Measurements from ENCODE around the gene DMRTB1. TPM values are rescaled to one million over a fixed set of nuclear protein-coding genes. Genes with fewer than 3 reads are reported as not detected.
A peak's percentile ranks its signal among the peaks of the same experiment; 100 is the strongest.

Gene DMRTB1
- total RNA-seq, 1 donor from 2014 or later, result not detected

GRCh38 chr1:53506355-53507050 lies 47.3 kb downstream of the DMRTB1 start:
- H3F3A ChIP-seq (ENCODE audit: low read depth), result peaks cover 23% of the 10 kb centered on the region
- Mint-ChIP-seq H3K4me1 (peaks cover 50% of the 10 kb centered on the region), H3K27ac (peak overlapping the region; percentile 34), H3K4me3 (no peak overlapping the region), H3K36me3 (no peaks in the 10 kb centered on the region), H3K27me3 (ENCODE audit: insufficient read depth, low read depth) (peaks cover 9% of the 10 kb centered on the region), H3K9me3 (no peaks in the 10 kb centered on the region)
- no peaks in the 10 kb centered on the region for H3K27me3 ChIP-seq
- no peak overlapping the region for H3K4me3 ChIP-seq
- H3K36me3 ChIP-seq, result no peaks in the 10 kb centered on the region
- no peak for DNase-seq (ENCODE audit: low spot score)
- peak overlapping the region; percentile 46 for H3K4me2 ChIP-seq
- H3K27ac ChIP-seq, result no peak overlapping the region
- H3K9me3 ChIP-seq (ENCODE audit: low read depth), result no peaks in the 10 kb centered on the region
- no peak for TF ChIP-seq EZH2phosphoT487 (IDR thresholded peaks at IDR 0.05)
- TF ChIP-seq CTCF (IDR thresholded peaks at IDR 0.05), result no peak
- no peak for TF ChIP-seq EZH2 (IDR thresholded peaks at IDR 0.05)
- no peak overlapping the region for H2AFZ ChIP-seq (replicated peaks)
- H3K79me2 ChIP-seq (ENCODE audit: low read depth), result no peaks in the 10 kb centered on the region
- peaks cover 43% of the 10 kb centered on the region for H3K4me1 ChIP-seq
- no peak overlapping the region for H3K9ac ChIP-seq
- H4K20me1 ChIP-seq (ENCODE audit: low read depth), result no peaks in the 10 kb centered on the region

- Mint-ChIP-seq H3K9me3 (no peaks in the 10 kb centered on the region), H3K36me3 (no peaks in the 10 kb centered on the region), H3K27ac (peak overlapping the region; percentile 86), H3K4me3 (peak overlapping the region; percentile 59), H3K27me3 (ENCODE audit: insufficient read depth, low read depth) (peaks cover 10% of the 10 kb centered on the region), H3K4me1 (peaks cover 55% of the 10 kb centered on the region)
- peak; percentile 69 for DNase-seq (ENCODE audit: low spot score)
- no peaks in the 10 kb centered on the region for H3K36me3 ChIP-seq
- H3K9me3 ChIP-seq (ENCODE audit: low read depth), result no peaks in the 10 kb centered on the region
- no peaks in the 10 kb centered on the region for H3K79me2 ChIP-seq (ENCODE audit: low read depth)
- H3K27ac ChIP-seq, result no peak overlapping the region
- H3K4me3 ChIP-seq, result no peak overlapping the region
- H3K9ac ChIP-seq, result no peak overlapping the region
- no peak overlapping the region for H2AFZ ChIP-seq (replicated peaks)
- H3K4me2 ChIP-seq, result peak overlapping the region; percentile 46
- TF ChIP-seq EZH2 (IDR thresholded peaks at IDR 0.05), result no peak
- no peak for TF ChIP-seq CTCF (IDR thresholded peaks at IDR 0.05)
- TF ChIP-seq EZH2phosphoT487 (IDR thresholded peaks at IDR 0.05), result no peak
- no peaks in the 10 kb centered on the region for H3K27me3 ChIP-seq
- peaks cover 41% of the 10 kb centered on the region for H3K4me1 ChIP-seq
- peaks cover 23% of the 10 kb centered on the region for H3F3A ChIP-seq (ENCODE audit: low read depth)
- no peaks in the 10 kb centered on the region for H4K20me1 ChIP-seq (ENCODE audit: low read depth)
Measured at GRCh38 chr1:53507116-53507820, 48.1 kb downstream of the DMRTB1 start.

- peaks cover 43% of the 10 kb centered on the region for H3K4me1 ChIP-seq
- peak overlapping the region; percentile 86 for H3K27ac Mint-ChIP-seq
- no peaks in the 10 kb centered on the region for H3K36me3 ChIP-seq
- no peaks in the 10 kb centered on the region for H4K20me1 ChIP-seq (ENCODE audit: low read depth)
- DNase-seq (ENCODE audit: low spot score), result no peak
- H3K9me3 Mint-ChIP-seq, result no peaks in the 10 kb centered on the region
- H3K27me3 ChIP-seq, result no peaks in the 10 kb centered on the region
- TF ChIP-seq EZH2phosphoT487 (IDR thresholded peaks at IDR 0.05) (no peak), EZH2 (IDR thresholded peaks at IDR 0.05) (no peak), CTCF (IDR thresholded peaks at IDR 0.05) (no peak)
- H3K36me3 Mint-ChIP-seq, result no peaks in the 10 kb centered on the region
- no peaks in the 10 kb centered on the region for H3K79me2 ChIP-seq (ENCODE audit: low read depth)
- H3K27ac ChIP-seq, result no peak overlapping the region
- H3K4me2 ChIP-seq, result no peak overlapping the region
- peaks cover 17% of the 10 kb centered on the region for H3F3A ChIP-seq (ENCODE audit: low read depth)
- no peaks in the 10 kb centered on the region for H3K9me3 ChIP-seq (ENCODE audit: low read depth)
- no peak overlapping the region for H2AFZ ChIP-seq (replicated peaks)
- peaks cover 10% of the 10 kb centered on the region for H3K27me3 Mint-ChIP-seq (ENCODE audit: insufficient read depth, low read depth)
- no peak overlapping the region for H3K4me3 ChIP-seq
- H3K4me1 Mint-ChIP-seq, result peaks cover 65% of the 10 kb centered on the region
- no peak overlapping the region for H3K9ac ChIP-seq
- H3K4me3 Mint-ChIP-seq, result no peak overlapping the region
Measured at GRCh38 chr1:53508056-53508990, 49.1 kb downstream of the DMRTB1 start.

All from neural progenitor cell (in vitro differentiated cells).